ENCODE data around the gene MAPT.
"Not testable (repeated sequence)": the region's sequence is repeated elsewhere in the genome, so short reads cannot be mapped to it uniquely, and the experiment has no call there.

MAPT gene

DNA sequence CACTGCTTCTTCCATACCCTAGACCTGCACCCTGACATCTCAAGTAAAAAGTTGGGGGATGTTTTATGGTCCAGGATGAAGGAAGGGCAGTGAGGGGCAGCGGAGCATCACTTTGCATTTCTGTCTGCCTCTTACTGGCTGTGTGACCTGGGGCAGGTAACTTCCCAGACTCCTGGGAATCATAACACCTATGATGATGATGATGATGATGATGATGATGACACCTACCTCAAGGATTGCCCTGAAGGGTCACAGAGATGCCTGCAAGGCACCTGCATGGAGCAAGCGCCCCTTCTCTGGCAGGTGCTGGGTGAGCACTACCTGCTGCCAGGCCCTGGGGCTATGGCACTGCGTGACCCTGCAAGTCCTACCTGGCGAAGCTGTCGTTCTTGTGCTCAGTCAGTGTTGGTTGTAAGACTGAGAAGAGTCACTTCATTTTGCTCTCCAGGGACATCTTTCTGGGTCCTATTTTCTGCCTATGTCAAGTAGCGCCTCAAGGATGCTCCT lies 58.5 kb downstream of the MAPT start:
- DNase-seq (ENCODE audit: low read depth): no peak

DNA sequence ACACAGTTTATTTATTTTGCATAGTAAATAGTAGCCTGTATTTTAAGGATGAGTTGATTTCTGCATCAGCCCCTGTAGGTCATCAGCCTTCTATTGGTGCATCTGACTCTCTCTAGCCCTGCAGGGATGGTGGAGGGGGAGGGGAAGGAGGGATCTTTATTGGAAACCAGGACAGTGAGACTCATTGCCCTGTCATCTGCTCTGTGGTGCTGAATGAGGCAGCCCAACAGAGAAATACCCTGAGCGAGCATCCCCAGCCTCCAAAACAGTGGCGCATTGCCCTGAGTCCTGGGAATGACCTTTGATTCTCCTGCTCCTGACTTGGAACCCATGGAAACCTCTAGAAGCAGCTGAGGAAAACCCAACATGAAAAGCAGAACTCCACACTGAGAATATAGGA lies 59.2 kb downstream of the MAPT start:
- no peak for DNase-seq (ENCODE audit: low read depth)

DNA sequence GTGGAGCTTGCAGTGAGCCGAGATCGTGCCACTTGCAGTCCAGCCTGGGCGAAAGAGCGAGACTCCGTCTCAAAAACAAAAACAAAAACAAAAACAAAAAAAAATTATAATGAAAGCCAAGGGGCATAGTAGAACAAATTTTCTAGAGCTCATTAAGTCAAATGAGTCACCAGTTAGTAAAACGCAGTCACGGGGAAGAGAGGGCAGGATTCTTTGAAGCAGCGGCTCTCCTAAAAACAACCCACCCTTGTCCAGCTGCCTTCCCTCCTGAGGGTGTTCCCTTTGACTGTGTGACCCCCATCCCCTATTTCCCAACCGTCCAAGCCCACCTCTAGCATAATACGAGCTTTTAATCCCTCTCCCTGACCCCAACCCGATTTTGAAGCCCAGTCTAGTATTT lies 60.6 kb downstream of the MAPT start:
- DNase-seq (ENCODE audit: low read depth): peak; percentile 8

DNA sequence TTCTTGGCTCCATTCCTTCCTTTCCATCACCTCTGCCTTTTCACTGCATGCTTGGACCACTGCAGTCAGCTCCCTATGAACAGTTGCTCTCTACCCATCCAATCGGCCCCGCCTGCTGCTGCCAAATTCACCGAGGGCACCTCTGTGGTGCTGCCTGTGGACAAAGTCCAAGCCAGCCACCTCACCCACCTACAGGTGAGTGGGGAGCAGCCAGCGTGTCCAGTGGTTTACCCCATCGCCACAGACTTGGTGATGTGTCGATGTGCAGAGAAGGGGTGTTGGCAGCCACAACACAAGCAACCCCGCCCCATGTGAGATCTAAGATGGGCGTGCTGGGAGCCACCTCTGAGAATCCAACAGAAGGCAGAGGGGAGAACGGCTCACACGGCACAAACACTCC lies 61.0 kb downstream of the MAPT start:
- no peak for DNase-seq (ENCODE audit: low read depth)

DNA sequence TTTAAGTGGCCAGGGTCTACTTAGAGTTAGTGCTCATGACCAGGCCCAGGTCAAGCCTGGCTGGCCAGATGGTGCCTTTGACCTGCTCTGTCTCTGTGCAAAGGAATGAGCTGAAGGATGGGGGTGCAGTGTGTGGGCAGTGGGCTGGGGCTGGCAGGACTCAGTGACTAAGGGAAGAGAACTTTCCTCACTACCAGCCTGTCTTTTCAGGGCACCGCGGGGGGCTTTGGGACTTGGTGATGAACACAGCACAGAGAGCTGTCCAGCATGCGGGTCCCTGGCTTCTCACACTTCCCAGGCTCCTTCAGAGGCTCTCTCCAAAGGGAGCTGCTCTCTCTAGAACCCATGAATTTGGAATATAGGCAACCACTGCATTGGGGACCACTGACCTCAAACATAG lies 61.7 kb downstream of the MAPT start:
- no peak for DNase-seq (ENCODE audit: low read depth)

DNA sequence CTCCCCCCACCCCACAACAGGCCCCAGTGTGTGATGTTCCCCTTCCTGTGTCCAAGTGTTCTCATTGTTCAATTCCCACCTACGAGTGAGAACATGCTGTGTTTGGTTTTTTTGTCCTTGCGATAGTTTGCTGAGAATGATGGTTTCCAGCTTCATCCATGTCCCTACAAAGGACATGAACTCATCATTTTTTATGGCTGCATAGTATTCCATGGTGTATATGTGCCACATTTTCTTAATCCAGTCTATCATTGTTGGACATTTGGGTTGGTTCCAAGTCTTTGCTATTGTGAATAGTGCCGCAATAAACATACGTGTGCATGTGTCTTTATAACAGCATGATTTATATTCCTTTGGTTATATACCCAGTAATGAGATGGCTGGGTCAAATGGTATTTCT lies 62.4 kb downstream of the MAPT start:
- not testable (repeated sequence) for DNase-seq (ENCODE audit: low read depth)

DNA sequence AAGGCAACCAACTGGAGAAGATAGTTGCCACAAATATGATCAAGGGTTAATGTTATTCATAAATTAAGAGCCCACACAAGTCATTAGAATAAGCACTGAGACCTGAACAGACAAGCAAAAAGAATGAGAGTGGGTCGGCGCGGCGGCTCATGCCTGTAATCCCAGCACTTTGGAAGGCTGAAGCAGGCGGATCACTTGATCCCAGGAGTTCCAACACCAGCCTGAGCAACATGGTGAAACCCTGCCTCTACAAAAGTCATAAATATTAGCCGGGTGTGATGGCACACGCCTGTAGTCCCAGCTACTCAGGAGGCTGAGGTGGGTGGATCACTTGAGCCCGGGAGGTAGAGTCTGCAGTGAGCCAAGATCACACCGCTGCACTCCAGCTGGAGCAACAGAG lies 64.0 kb downstream of the MAPT start:
- DNase-seq (ENCODE audit: low read depth): no peak

DNA sequence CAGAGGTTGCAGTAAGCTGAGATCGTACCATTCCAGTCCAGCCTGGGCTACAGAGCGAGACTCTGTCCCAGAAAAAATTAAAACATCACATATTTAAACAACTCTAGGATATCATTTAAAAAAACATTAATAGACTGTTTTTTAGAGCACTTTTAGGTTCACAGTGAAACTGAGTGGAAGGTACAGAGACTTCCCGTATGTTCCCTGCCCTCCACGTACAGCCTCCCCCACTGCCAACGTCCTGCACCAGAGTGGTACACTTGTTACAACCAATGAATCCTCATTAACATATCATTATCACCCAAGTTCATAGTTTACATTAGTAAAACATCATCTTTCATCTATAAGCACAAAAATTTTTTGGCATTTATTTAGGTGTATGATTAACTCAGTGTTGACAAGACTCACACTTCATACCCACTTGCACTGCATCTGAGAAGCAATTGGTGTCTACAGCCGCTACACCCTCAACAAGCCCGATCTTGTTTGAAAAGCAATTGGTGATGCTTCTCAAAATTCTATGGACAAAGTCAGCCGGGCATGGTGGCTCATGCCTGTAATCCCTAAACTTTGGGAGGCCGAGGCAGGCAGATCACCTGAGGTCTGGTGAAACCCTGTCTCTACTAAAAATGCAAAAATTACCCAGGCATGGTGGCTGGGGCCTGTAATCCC lies 64.8 kb downstream of the MAPT start:
- DNase-seq (ENCODE audit: low read depth): no peak

DNA sequence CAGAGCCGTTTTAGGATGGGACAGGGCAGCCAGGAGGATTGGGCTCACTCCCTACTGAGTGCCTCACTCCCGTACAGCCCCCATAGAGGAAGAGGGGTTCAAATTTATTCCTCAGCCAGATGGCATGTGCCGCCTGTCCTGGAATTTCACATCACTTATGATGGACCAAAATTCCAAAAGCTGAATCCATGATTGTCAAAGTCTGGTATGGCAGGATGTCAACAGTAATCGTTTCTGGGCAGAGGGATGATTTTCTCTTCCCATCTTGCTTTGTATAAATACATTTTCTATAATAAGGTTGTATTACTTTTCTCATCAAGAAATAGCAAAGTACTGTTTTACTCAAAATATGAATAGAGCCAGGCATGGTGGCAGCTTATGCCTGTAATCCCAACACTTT lies 66.0 kb downstream of the MAPT start:
- no peak for DNase-seq (ENCODE audit: low read depth)

DNA sequence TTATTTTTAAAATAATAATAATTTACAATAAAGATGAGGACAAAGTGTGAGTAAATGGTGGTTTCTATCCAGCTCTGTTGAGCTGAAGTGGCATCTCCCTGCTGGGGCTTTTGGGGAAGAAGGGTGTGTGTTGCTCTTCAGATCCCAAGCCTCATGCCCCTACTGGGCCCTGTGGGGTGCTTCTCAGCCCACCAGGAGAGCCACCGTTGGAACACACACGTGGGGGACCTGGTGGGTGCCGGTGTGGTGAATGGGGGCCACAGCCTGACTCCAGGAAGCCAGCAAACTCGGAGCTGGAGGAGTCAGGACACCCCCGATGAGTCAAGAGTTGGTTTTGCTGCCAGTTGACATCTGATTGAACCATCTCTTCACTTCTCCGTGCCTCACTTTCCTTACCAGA lies 66.9 kb downstream of the MAPT start:
- DNase-seq (ENCODE audit: low read depth): no peak

DNA sequence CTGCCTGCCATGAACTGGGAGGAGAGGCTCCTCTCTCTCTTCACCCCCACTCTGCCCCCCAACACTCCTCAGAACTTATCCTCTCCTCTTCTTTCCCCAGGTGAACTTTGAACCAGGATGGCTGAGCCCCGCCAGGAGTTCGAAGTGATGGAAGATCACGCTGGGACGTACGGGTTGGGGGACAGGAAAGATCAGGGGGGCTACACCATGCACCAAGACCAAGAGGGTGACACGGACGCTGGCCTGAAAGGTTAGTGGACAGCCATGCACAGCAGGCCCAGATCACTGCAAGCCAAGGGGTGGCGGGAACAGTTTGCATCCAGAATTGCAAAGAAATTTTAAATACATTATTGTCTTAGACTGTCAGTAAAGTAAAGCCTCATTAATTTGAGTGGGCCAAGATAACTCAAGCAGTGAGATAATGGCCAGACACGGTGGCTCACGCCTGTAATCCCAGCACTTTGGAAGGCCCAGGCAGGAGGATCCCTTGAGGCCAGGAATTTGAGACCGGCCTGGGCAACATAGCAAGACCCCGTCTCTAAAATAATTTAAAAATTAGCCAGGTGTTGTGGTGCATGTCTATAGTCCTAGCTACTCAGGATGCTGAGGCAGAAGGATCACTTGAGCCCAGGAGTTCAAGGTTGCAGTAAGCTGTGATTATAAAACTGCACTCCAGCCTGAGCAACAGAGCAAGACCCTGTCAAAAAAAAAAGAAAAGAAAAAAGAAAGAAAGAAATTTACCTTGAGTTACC lies 68.0 kb downstream of the MAPT start:
- no peak for DNase-seq (ENCODE audit: low read depth)

DNA sequence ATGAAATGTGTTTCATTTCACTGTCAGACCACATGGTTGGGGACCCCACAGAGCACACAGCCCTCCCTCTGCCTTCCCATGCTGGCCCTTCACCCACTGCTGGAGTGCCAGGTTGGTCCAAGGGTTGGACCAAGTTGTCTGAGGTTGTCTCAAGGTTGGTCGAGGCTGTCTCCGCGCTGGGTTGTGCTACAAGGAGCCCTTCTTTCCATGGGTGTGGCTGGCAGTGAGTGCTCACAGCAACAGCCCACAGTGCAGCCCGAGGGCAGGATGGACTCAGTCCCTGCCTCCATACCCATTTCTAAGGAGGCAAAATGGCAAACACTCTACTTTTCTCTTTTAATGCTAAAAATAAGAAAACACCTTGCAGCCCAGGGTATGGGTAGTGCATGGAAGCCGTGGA lies 68.9 kb downstream of the MAPT start:
- no peak for DNase-seq (ENCODE audit: low read depth)

DNA sequence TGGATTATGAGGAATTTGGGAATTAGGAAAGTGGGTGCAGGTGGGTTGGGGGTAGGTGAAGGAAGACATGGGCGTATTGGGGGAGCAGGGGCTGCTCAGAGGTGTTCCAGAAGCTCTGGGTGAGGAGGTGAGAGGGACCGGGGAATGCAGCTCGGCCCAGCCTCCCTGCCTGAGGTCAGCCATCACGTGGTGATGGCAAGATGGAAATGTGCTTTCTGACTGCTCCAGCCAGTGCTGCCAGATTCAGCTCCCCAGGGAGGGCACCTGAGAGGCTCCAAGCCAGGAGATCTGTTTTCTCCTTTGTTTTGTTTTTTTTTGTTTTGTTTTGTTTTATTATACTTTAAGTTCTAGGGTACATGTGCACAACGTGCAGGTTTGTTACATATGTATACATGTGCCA lies 69.5 kb downstream of the MAPT start:
- DNase-seq (ENCODE audit: low read depth): no peak

DNA sequence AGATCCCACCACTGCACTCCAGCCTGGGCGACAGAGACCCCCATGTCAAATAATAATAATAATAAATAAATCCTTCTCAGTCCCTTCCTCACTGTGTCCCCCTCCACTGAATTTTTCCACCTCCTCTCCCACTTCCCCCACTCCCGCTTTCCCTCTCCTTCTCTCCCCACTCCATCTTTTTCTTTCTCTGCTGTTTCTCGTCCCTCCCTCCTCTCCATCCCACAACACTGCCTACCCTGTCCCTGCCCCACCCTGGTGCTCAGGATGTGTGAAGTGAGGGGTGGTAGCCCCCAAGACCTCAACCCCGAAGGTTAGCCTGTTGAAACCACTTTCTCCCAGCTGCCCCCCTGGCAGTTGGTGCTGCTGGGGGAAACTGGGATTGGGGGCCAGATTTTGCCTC lies 70.3 kb downstream of the MAPT start:
- DNase-seq (ENCODE audit: low read depth): no peak

DNA sequence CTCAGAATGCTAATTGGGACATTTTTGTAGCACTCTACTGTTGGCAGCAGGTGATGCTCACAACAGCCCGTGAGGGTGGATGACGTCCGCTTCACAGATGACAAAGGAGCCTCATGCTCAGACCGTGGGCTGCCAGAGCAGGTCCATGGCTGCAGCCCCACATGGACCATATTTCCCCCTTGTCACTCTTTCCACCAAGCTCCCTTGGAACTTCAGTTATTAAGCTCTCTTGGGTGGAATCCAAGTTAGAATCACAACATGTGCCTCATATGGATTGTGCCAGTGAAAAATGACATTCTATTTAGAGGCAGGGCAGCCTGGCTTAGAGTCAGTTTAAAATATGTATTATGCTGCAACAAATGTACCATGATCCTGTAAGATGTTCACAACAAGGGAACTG lies 71.5 kb downstream of the MAPT start:
- no peak for DNase-seq (ENCODE audit: low read depth)

DNA sequence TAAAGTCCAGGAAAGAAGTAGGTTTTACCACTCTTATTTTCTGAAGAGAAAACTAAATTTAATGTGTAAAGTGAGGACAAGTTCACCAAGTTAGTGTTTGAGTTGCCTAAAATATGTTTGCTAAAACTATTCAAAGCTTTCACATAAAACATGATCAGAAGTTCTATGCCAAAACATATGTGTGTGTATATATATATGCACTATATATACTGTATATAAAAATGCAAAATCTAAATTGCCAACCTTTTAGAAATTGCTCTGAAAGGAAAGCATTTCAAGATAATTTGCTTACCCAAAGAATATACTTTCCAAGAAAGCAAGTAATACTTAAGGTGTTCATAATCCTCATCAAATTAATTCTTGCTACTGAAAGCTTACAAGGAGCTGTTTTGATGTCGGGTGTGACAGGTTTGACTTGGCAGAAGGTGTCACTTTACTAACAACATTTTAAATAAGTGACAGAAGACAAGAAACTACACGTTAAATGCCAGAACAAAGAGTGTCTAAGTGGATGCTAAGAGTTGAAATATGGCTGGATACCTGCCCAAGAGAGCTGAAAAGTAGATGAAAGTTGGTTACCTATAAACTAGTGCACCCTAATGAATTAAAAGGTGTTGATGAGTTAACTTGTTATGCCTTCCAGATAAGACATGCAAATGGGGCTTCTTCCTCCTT lies 72.4 kb downstream of the MAPT start:
- DNase-seq (ENCODE audit: low read depth): no peak

DNA sequence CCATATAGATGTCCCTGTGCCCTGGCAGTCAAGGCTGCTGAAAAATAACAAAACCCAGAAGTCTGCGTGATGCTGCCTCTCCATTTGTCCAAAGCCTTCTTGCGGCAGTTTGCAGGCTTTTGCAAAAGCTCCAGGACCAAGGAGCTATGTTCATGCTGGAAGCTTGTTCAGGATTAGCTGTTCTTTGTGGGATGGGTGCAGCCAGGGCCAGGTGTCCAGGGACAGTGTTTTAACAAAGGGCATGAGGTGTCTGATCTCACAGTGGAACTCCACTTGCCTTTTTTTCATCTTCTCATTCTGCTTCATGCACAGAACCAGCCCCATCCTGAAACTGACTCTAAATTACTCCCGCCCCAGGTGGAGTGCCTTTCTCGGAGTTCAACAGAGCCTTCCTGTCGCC lies 73.0 kb downstream of the MAPT start:
- DNase-seq (ENCODE audit: low read depth): no peak

DNA sequence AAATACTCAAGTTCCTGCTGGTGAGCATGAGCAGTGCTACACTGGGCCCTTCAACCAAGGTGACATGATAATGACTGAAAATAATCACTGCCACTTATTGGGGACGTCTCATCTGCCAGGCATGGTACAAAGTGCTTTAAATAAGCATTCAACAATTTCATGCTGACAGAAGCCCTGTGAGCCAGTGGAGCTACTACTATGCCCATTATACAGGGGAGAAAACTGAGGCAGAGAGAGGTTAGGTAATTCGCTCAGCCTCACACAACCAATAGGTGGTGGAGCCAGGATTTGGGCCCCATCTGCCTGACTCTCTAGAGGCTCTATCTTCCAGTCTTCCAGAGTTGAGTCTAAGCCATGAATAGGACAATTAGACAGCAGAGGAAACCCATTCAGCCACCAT lies 74.4 kb downstream of the MAPT start:
- DNase-seq (ENCODE audit: low read depth): no peak

DNA sequence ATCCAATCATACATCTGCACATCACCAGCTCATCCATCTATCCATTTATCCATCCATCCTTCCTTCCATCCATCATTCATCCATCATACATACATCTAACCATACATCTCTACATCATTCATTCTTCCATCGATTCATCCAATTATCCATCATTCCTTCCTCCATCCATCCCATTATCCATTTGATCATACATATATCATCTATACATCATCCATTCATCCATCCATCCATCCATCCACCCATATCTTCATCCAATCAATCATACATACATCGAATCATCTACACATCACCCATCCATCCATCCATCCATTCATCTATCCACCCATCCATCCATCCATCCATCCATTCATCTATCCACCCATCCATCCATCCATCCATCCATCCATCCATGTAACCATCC lies 75.4 kb downstream of the MAPT start:
- DNase-seq (ENCODE audit: low read depth): no peak

DNA sequence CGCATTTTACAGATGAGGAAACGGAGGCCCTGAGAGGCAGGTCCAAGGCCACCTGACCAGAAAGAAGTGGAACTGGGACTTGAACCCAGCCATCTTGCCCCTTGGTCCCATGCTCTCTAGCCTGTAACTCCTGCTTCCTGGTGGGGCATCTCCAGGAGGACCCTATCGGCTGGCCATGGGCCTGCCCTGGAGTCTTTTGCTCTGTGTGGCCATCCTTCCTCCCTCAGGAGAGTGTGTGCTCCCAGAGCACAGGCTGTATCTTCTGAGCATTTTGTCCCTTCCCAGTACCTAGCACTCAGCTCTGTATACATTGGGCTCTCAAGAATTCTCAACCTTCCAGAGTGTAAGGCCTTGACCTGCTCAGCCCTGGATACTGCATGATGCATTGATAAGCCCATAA lies 76.3 kb downstream of the MAPT start:
- DNase-seq (ENCODE audit: low read depth): no peak

DNA sequence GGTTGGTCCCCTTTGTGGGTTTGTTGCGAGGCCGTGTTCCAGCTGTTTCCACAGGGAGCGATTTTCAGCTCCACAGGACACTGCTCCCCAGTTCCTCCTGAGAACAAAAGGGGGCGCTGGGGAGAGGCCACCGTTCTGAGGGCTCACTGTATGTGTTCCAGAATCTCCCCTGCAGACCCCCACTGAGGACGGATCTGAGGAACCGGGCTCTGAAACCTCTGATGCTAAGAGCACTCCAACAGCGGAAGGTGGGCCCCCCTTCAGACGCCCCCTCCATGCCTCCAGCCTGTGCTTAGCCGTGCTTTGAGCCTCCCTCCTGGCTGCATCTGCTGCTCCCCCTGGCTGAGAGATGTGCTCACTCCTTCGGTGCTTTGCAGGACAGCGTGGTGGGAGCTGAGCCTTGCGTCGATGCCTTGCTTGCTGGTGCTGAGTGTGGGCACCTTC lies 77.4 kb downstream of the MAPT start:
- DNase-seq (ENCODE audit: low read depth): no peak

DNA sequence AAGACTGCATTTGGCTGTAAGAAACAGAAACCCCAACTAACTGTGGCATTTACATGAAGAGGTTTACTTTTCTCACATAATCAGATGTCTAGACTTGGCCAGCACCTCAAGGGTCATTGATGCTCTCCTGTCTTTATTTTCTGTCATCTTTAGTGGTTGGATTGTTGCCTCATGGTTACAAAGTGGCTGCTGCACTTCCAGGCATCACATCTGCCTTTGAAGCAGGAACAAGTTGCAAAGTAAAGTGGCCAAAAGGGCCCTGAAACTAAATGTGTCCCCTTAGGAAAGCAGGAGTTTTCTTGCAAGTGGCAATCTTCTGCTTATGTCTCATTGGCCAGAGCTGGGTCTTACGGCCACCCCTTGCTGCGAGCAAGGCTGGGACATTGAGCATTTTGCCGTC lies 78.2 kb downstream of the MAPT start:
- DNase-seq (ENCODE audit: low read depth): no peak

DNA sequence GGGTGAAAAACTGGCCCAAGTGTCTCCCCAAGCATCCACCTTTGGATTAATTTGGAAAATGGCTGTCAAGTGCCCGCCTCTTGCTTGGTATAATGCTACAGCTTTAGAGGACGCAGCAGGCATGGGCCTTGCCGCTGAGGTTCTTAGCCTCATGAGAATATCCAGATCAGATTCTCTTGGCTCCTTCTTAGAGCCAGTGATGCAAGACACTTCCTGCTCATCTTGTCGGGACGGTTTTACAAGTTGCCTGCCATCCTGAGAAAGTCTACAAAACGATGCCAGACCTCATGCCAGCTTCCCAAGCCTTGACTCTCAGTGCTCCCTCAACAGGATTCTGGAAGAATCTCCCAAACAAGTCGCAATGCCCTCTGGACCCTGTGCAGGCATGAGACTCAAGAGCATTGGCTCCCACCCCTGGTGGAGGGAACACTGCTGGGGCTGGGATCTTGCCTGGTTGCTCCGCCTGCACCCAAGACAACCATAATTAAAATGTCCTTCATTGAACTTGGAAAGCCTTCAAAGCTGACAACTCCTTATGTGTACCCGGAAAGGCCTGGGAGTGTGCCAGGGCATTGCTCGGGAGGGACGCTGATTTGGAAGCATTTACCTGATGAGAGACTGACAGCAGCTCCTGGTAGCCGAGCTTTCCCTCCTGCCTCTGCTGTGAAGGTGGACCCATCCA lies 78.9 kb downstream of the MAPT start:
- DNase-seq (ENCODE audit: low read depth): no peak

Data from EH (cell line).